ENCODE data around the gene ZSCAN10. TPM values are rescaled to one million over a fixed set of nuclear protein-coding genes. Genes with fewer than 3 reads are reported as not detected.

ZSCAN10 gene
- total RNA-seq, 2 donors from 2014 or later = not detected

DNA sequence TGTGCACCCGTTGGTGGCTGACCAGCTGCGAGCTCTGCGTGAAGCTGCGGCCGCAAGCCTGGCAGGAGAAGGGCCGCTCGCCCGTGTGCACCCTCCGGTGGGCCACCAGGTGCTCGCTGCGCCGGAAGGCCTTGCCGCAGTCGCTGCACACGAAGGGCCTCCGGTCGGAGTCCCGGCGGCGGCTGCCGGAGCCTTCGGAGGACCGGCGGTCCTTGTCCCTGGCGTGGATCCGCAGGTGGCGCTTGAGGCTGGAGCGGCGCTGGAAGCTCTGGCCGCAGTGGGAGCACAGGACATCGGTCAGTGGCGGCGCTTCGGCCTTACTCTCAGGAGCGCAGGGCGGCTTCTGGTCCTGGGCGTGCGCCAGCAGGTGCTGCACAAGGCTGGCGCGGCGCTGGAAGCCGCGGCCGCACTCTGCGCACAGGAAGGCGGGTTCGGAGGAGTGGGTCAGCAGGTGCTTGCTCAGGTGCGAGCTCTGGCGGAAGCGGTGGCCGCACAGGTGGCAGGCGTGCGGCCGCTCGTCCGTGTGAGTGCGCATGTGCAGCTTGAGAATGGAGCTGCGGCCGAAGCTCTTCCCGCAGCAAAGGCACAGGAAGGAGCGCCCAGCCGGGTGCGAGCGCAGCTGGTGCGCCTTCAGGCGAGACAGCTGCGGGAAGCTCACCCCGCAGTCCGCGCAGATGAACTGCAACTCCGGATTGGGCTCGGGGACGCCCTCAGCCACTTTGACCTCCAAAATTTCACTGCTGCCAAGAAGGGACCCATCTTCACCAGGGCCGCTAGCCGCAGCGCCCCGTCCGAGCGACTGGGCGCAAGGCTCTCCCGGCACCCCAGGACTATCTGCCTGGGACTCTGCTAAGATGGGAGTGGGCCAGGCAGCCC lies 9.1 kb downstream of the ZSCAN10 start:
- H3K4me3 ChIP-seq = no peak overlapping the region
- H3K9me3 ChIP-seq = no peaks in the 10 kb centered on the region
- DNase-seq (ENCODE audit: low spot score) = no peak
- no peaks in the 10 kb centered on the region for H3K27me3 ChIP-seq
- no peaks in the 10 kb centered on the region for H3K36me3 ChIP-seq
- peaks cover 0 to 26% of the 10 kb centered on the region in 2 donors for H3K4me1 ChIP-seq
- no peak overlapping the region for H3K27ac ChIP-seq
- TF ChIP-seq, protein P1, sequence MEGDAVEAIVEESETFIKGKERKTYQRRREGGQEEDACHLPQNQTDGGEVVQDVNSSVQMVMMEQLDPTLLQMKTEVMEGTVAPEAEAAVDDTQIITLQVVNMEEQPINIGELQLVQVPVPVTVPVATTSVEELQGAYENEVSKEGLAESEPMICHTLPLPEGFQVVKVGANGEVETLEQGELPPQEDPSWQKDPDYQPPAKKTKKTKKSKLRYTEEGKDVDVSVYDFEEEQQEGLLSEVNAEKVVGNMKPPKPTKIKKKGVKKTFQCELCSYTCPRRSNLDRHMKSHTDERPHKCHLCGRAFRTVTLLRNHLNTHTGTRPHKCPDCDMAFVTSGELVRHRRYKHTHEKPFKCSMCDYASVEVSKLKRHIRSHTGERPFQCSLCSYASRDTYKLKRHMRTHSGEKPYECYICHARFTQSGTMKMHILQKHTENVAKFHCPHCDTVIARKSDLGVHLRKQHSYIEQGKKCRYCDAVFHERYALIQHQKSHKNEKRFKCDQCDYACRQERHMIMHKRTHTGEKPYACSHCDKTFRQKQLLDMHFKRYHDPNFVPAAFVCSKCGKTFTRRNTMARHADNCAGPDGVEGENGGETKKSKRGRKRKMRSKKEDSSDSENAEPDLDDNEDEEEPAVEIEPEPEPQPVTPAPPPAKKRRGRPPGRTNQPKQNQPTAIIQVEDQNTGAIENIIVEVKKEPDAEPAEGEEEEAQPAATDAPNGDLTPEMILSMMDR (IDR thresholded peaks at IDR 0.05) = no peak

DNA sequence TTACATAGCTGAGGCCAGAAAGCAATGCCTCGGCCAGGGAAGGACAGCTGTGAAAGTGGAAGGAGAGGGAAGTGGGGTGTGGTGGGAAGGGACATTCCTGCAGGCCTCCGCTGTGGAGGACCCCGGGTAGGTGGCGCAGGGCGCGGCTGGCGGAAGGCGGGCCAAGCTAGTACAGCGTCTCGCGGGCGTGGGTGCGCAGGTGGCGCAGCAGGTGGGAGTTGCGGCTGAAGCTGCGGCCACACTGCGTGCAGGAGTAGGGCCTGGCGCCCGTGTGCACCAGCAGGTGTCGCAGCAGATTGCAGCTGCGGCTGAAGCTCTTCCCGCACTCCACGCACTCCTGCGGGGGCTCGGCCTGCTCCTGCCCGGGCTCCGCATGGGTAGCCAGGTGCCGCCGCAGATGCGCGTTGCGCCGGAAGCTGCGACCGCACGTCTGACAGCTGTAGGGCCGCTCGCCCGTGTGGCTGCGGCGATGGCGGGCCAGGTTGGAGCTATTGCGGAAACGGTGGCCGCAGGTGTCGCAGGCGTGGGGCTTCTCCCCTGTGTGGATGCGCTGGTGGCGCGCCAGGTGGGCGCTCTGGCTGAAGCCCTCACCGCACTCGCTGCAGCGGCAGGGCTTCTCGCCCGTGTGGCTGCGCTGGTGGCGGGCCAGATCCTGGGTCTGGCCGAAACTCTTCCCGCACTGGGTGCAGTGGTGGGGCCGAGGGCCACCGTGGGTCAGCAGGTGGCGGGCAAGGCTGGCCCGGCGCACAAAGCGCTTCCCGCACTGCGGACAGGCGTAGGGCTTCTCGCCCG lies 10.0 kb downstream of the ZSCAN10 start:
- DNase-seq (ENCODE audit: low spot score) = no peak
- Histone ChIP-seq H3K9me3 (no peaks in the 10 kb centered on the region), H3K27me3 (no peaks in the 10 kb centered on the region), H3K36me3 (no peaks in the 10 kb centered on the region), H3K27ac (no peak overlapping the region), H3K4me3 (no peak overlapping the region), H3K4me1 (peaks cover 0 to 26% of the 10 kb centered on the region in 2 donors)
- TF ChIP-seq, protein P1 (IDR thresholded peaks at IDR 0.05) = no peak

DNA sequence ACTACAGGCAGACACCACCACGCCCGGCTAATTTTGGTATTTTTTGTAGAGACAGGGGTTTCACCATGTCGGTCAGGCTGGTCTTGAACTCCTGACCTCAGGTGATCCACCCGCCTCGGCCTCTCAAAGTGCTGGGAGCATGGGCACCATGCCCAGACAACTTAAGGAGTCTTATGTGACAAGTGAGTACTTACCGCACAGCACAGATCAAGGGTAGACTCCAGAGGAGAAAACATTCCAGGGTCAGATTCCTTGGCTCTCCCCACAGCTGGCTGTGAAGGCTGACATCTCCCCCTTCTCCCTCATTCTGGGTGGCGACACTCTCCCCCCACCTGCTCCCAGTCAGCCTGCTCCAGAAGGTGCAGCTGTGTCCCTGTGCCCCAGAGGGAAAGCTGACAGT lies 10.6 kb downstream of the ZSCAN10 start:
- Histone ChIP-seq H3K4me1 (peaks cover 0 to 26% of the 10 kb centered on the region in 2 donors), H3K9me3 (no peaks in the 10 kb centered on the region), H3K4me3 (no peak overlapping the region), H3K36me3 (no peaks in the 10 kb centered on the region), H3K27me3 (no peaks in the 10 kb centered on the region), H3K27ac (no peak overlapping the region)
- TF ChIP-seq, protein P1 (IDR thresholded peaks at IDR 0.05) = no peak
- no peak for DNase-seq (ENCODE audit: low spot score)

DNA sequence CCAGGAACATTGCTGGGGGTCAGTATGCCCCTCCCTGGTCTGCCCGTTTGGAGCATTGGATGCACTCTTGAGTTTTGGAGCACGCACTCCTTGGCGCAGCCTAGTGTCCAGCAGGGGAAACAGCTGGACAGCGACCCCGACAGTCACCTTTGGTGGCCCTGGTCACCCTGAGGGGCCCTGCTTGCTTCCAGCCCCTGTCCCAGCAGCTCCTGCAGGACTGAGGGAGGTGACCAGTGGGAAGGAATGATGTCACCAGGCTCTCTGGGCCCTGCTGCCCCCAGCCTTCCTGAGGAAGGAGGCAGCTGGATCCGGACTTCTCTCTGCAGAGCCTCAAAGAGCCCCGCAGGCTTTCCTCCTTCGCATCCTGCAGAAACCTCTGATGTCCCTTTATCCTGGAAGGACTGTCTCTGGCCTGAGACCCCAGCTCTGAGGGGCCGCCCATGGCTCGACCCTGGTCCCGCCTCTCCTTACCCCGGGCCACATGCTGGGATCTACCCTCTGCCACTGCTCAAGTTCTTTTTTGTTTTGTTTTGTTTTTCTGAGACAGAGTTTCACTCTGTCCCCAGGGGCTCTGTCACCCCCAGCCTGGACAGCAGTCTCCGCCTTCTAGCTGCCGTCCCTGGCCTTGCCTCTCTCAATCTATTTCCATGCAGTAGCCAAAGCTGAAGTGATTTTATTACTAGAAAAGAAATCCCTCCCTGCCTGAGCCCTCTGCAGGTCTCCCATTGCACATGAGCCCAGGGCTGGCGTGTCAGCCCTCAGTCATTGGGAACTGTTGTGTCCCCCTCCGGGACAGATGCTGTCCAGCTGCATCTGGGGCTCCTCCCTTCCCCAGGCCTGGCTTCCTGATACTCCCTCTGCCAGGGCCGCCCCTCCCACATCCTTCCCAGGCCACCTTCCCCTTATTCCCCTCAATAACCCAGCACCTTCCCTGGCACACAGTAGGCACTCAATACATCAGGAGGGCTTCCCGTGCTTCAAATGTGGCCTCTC lies 11.6 kb downstream of the ZSCAN10 start:
- Histone ChIP-seq H3K27ac (peak overlapping the region; percentile 63 to 73), H3K4me3 (peak overlapping the region in 1 of 2 donors; percentile 42), H3K4me1 (peaks cover 0 to 26% of the 10 kb centered on the region in 2 donors)

More for the DNA sequence above, 11.6 kb downstream of the ZSCAN10 start:
- DNase-seq (ENCODE audit: low spot score) = no peak
- H3K9me3 ChIP-seq = no peaks in the 10 kb centered on the region
- no peaks in the 10 kb centered on the region for H3K36me3 ChIP-seq
- H3K27me3 ChIP-seq = no peaks in the 10 kb centered on the region
- TF ChIP-seq, protein P1 (IDR thresholded peaks at IDR 0.05) = peak in 1 of 2 donors; percentile 29

Data from right atrium auricular region (tissue), 2 donors.